GM18511 (cell line): ENCODE data around the gene IGF2BP1.
"Not testable (repeated sequence)": the region's sequence is repeated elsewhere in the genome, so short reads cannot be mapped to it uniquely, and the experiment has no call there.

Source experiments
- ATAC-seq: cut with Tn5 transposase; IDR thresholded peaks from one replicate; pipeline ENCODE4 v1.9.1; 2021; ENCODE audit warnings: mild to moderate bottlenecking, moderate library complexity; ENCODE audit not compliant: unreplicated experiment

The IGF2BP1 gene

GRCh38 chr17:49089094-49089493 lies 91.9 kb downstream of the IGF2BP1 start:
- ATAC-seq, result no peak

GRCh38 chr17:49090878-49091594 lies 93.9 kb downstream of the IGF2BP1 start:
- ATAC-seq, result no peak

GRCh38 chr17:49093131-49093530 lies 95.9 kb downstream of the IGF2BP1 start:
- no peak for ATAC-seq

GRCh38 chr17:49100601-49101000 lies 103.4 kb downstream of the IGF2BP1 start:
- no peak for ATAC-seq

GRCh38 chr17:49101054-49101534 lies 103.9 kb downstream of the IGF2BP1 start:
- ATAC-seq, result no peak

GRCh38 chr17:49103360-49103759 lies 106.2 kb downstream of the IGF2BP1 start:
- not testable (repeated sequence) for ATAC-seq

GRCh38 chr17:49104511-49105074 lies 107.4 kb downstream of the IGF2BP1 start:
- ATAC-seq, result no peak
